ENCODE results near the gene NRCAM. TPM values are rescaled to one million over a fixed set of nuclear protein-coding genes. Genes with fewer than 3 reads are reported as not detected.

Gene NRCAM
- total RNA-seq, 1 experiment from 2014 or later: 2.7 TPM

GRCh38 chr7:108203537-108203936, 252.7 kb downstream of the NRCAM start (continued):
- TF ChIP-seq GABPB1 (CRISPR knock-in tag; IDR thresholded peaks at IDR 0.05) (no peak), JUN (CRISPR knock-in tag; IDR thresholded peaks at IDR 0.05) (no peak), SP1 (CRISPR knock-in tag; conservative IDR thresholded peaks at IDR 0.05) (no peak), PRDM15 (CRISPR knock-in tag; IDR thresholded peaks at IDR 0.05) (no peak), FOXP4 (CRISPR knock-in tag; IDR thresholded peaks at IDR 0.05) (no peak), TP53 (CRISPR knock-in tag; IDR thresholded peaks at IDR 0.05) (no peak), RELA (CRISPR knock-in tag; IDR thresholded peaks at IDR 0.05; ENCODE audit: borderline replicate concordance) (no peak), EMX1 (CRISPR knock-in tag; IDR thresholded peaks at IDR 0.05) (no peak), GTF2I (CRISPR knock-in tag; conservative IDR thresholded peaks at IDR 0.05) (no peak)

GRCh38 chr7:108202743-108203142, 253.5 kb downstream of the NRCAM start:
- H3K4me3 Mint-ChIP-seq: no peak overlapping the region
- H3K27me3 Mint-ChIP-seq (ENCODE audit: low read depth): no peaks in the 10 kb centered on the region; the same call in 1 of the 2 replicates
- H3K9me3 Mint-ChIP-seq: no peaks in the 10 kb centered on the region
- DNase-seq (ENCODE audit: low spot score) (no peak), ATAC-seq (no peak; the same call in 1 of the 2 replicates)
- no peak overlapping the region for H3K27ac Mint-ChIP-seq
- POLR2A ChIA-PET: no interaction called here
- peaks cover 25% of the 10 kb centered on the region for H3K4me1 Mint-ChIP-seq
- no peak for TF ChIP-seq ZNF416 (CRISPR knock-in tag; IDR thresholded peaks at IDR 0.05)
- TF ChIP-seq ELF4 (CRISPR knock-in tag; IDR thresholded peaks at IDR 0.05; ENCODE audit: low read depth): no peak
- TF ChIP-seq ERG (CRISPR knock-in tag; IDR thresholded peaks at IDR 0.05): no peak
- TF ChIP-seq ZNF671 (CRISPR knock-in tag; IDR thresholded peaks at IDR 0.05): no peak
- TF ChIP-seq TEAD4 (CRISPR knock-in tag; IDR thresholded peaks at IDR 0.05): no peak
- no peak for TF ChIP-seq ZSCAN18 (CRISPR knock-in tag; IDR thresholded peaks at IDR 0.05)
- TF ChIP-seq ATF1 (CRISPR knock-in tag; IDR thresholded peaks at IDR 0.05): no peak
- TF ChIP-seq HMGXB4 (CRISPR knock-in tag; IDR thresholded peaks at IDR 0.05): no peak
- TF ChIP-seq SMAD3 (CRISPR knock-in tag; IDR thresholded peaks at IDR 0.05; ENCODE audit: borderline replicate concordance): no peak
- no peak for TF ChIP-seq ATF3 (CRISPR knock-in tag; conservative IDR thresholded peaks at IDR 0.05)
- no peak for TF ChIP-seq ZNF138 (CRISPR knock-in tag; conservative IDR thresholded peaks at IDR 0.05)
- CTCF ChIA-PET: interaction anchor here (0.6 kb wide), 1 partner anchor 79 kb away, joined by 3 read pairs; no protein-coding TSS in a partner anchor
- no peaks in the 10 kb centered on the region for H3K36me3 Mint-ChIP-seq
